Raji (cell line): Measurements from ENCODE around the gene ANGPTL1.

Experiments used
- POLR2A ChIP-seq: IDR thresholded peaks from 2 replicates; pipeline ENCODE4 v1.6.1; 2011; ENCODE audit warnings: low read depth, low read length, control low read depth; ENCODE audit not compliant: insufficient read depth

Gene ANGPTL1

DNA sequence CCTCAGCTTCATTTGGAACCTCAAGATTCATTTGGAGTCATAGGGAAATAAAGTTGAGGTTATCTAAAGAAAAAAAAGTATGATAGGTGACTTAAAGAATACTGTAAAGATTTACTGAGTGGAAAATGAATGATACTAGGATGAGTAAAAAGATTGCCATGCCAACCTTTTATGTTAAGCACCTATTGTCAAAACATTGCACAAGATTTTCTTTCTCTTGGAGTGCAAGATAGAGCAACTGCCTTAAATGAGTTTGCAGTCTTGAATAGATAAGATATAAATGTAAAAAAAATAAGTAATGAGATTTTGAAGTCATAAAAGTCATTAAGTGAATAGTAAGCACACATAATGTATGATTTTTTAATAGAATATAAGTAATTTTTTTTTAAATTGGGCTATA is 5.1 kb upstream of the ANGPTL1 start:
- no peak for TF ChIP-seq POLR2A

DNA sequence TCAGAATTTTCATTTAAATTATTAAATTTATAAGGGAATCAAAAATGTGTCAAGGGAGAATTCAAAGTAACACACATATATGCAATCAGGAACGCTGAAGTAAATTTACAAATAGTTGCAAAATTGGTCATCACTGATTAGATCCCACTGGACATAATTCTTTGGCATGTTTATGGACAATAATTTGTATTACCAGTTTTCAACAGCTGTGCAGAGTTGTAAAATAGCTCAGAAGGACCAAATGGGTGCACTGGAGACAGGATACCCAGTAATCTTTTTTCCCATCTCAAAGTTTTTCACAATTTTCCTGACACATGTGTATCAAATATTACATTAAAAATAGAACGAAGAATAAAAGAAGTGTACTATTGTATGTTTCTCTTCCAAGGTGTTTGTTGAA is 4.1 kb upstream of the ANGPTL1 start:
- TF ChIP-seq POLR2A = no peak

DNA sequence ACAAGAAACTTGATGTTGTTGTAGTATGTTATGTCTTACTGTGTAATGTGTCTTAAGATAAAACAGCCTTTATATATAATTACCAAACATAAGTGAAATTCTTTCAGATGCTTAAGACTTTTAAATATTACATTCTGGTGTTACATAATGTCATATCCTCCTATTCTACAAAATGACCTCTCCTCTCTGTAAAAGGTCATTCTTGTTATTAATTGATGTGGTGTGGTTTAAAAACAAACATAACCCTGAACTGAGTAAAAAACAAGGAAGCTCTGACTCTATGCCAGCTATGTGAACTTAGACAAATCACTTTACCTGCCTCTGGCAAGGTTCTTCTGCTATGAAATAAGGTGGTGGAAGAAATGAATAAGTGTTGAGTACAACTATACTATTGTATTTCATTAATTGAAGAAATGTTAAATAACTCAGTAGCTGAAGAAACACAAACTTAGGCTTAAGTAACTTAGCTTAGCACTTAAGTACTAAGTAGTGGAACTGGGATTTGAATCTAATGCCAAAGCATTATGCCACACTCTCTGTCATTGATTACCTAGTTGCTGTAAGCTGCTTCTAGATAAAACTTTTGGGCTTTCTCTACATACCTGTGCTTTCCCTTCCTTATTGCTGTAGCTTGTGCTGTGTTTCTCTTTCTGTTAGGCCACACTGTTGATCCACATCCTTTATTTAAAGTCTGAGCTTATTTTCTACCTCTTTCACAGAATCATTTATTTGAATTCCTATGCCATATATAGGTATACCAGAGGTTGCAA is 859 bp upstream of the ANGPTL1 start:
- TF ChIP-seq POLR2A = no peak

- TF ChIP-seq POLR2A = no peak
Measured at GRCh38 chr1:178870221-178870620, 656 bp downstream of the ANGPTL1 start.

- no peak for TF ChIP-seq POLR2A
Measured at GRCh38 chr1:178869119-178869697, 1.7 kb downstream of the ANGPTL1 start.

DNA sequence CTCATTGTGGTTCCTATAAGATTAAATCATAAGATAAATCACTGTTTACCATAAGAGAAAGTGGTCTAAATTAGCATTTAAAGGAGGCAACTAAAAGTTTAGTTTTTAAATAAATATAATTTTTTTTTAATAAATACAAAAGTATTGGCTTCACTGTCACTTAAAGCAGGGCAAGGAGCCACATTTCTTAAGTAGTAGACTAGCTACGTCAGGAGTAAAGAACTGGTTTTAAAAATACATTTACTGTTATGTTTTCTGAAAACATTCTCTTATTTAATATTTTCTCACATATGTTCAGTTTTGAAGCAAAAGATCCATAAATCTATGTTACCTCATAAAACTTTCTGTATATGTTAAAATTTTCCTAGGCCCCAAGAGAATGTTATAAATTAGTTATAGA is 2.2 kb downstream of the ANGPTL1 start:
- no peak for TF ChIP-seq POLR2A

GRCh38 chr1:178867670-178868069 is 3.2 kb downstream of the ANGPTL1 start:
- TF ChIP-seq POLR2A = no peak

DNA sequence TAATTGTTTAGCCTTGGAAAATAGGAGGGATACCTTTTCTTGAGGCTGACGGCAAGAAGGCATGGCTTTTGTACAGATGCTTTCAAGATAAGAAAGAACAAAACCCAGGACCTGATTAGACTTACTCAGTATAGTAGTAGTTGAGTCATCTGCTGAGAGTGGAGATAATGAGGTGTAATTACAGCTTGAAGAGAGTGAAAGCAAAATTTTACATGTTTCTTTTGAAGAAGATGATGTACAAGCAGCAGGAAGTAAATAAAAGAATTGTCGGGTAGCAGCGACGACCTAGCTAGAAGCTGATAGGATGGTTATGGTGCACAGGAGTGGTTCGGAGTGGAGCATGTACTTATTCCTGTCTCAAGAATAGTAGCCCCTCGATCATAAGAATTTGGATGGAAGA is 6.6 kb downstream of the ANGPTL1 start:
- TF ChIP-seq POLR2A = no peak

- TF ChIP-seq POLR2A = no peak
Measured at GRCh38 chr1:178862864-178863263, 8.0 kb downstream of the ANGPTL1 start.

DNA sequence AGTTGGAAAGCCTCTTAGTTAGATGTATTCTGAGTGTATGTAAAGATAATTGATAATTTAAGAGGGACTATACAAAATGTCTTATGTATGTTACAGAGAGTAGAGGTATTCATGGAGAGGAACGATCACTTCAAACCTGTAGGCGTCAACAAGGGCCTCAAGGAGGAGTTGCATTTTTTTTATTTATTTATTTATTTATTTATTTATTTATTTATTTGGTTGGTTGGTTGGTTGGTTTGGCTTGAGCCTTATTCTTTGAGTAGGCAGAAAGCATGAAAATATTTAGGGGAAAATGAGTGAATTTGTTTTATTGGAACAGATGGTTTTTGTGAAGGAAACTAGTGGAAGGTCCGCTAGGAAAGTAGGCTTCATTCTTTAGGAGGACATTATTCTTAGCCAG is 8.5 kb downstream of the ANGPTL1 start:
- TF ChIP-seq POLR2A = no peak

DNA sequence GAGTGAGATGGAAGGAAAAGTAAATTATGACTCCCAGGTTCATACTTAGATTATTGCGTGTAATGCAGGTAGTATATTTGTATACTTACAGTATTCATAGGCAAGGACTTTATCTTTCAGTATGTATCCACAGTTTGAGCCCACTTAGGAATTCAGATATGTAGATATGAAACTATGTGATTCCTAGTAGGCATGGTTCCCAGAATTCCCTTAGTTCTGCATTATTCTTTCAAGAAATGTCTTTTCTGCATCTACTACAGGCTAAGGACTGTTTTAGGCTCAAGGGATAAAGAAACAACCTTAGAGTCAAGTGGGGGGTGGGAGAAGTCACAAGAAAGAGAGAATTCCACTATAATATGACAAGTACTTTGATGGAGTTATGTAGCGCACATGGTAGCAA is 13.8 kb downstream of the ANGPTL1 start:
- no peak for TF ChIP-seq POLR2A

DNA sequence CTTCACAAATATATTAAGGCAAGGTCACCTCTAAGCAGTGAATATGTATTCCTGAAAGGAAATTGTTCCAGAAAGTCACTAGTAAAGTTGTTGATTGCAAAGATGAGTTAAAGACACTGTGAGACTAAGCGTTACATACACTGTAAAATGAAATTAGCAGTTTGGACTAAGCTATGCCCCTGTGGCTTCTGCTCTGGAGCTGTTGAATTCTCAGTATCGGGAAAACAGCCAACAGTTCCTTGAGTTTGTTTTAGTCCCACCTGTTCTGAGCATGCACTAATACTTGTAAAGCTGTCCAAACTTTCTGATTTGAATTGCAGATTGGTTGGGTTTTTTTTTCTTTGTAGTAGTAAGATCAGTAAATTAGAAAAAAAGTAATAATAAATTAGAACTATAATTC is 21.0 kb downstream of the ANGPTL1 start:
- TF ChIP-seq POLR2A = no peak

- no peak for TF ChIP-seq POLR2A
Measured at GRCh38 chr1:178847396-178847849, 23.5 kb downstream of the ANGPTL1 start.

DNA sequence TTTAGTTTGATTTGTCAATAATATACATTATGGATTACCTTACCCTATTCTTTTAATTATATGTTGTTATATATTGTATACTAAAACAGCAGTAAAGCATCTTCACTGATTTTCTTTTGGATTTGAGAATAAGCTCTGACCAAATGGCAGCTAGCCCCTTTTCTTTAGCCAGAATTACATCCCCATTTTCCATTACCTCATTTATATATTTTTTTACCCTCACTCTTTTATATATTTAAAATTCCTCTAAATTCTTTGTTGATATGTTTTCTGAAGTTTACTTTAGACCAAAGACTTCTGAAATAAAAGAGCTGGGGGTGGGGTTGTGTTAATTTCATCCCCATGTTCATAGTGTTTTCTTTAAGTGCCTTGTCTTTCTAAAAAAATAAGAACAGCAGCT is 24.6 kb downstream of the ANGPTL1 start:
- no peak for TF ChIP-seq POLR2A

DNA sequence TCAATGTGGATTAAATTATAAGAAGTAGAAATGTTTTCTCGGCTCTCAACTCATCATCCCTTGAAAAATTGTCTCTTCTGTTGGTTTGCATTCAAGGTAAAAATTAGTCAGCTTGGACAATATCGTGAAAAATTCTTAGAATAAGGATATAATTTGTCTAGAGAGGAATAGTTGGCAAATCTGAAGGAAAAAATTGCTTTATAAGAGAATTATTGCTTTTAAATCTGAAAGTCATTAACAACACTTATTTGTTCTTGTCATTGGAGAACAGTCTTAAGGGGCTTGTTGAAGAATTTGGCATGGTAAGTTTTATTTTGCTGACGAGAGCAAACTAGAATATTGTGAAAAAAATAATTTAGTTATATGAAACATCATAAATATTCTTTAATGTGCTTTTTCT is 26.4 kb downstream of the ANGPTL1 start:
- no peak for TF ChIP-seq POLR2A

DNA sequence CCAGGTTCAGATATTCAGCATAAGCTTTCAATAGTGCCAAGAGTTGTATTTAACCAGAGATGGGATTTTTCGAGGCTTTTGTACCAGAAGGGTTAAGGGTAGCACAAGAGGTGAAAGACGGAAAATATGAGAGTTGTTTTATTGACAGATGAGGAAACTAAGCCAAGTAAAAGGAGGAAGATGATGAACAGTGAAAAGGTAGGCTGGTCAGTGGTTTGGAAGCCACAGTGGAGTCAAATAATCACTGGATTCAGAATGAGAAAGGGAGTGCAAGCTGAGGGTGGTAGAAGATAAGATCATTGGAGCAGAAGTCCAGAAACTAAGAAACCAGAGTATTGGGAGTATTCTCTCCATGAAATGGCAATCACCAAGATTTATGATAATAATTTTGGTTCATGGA is 45.7 kb downstream of the ANGPTL1 start:
- TF ChIP-seq POLR2A = no peak
